Mucosa of descending colon (tissue), 3 donors: ENCODE results near the gene SASH1. TPM values are rescaled to one million over a fixed set of nuclear protein-coding genes. Genes with fewer than 3 reads are reported as not detected.

Experiments
- ATAC-seq: fragments of 200-7000 bp; cut with Tn5 transposase; one replicate; pipeline ENCODE4 v1.9.1; 2020; ENCODE audit warnings: mild to moderate bottlenecking, moderate library complexity
- DNase-seq, 3 donors: peaks; one replicate each; pipeline ENCODE4 v3.0.0-alpha.2; 2020
- H3K36me3 ChIP-seq: fragments of 200-600 bp; one replicate; pipeline ENCODE4 v1.8.0; 2021; ENCODE audit warnings: low read depth, mild to moderate bottlenecking
- H3K4me1 ChIP-seq: fragments of 200-600 bp; one replicate; pipeline ENCODE4 v1.8.0; 2021; ENCODE audit warnings: low read depth, mild to moderate bottlenecking
- H3K4me3 ChIP-seq: fragments of 200-600 bp; one replicate; pipeline ENCODE4 v1.8.0; 2021; ENCODE audit warnings: mild to moderate bottlenecking
- H3K9me3 ChIP-seq: fragments of 200-600 bp; one replicate; pipeline ENCODE4 v1.8.0; 2021; ENCODE audit warnings: mild to moderate bottlenecking
- CTCF ChIP-seq: fragments of 200-600 bp; IDR thresholded peaks from one replicate; pipeline ENCODE4 v1.8.0; 2022; ENCODE audit warnings: antibody characterized with exemption, mild to moderate bottlenecking
- intact Hi-C, 2 donors: fragments of 100-400 bp; cut with DNase I in 1 of 2; cut with micrococcal nuclease in 1 of 2; formaldehyde crosslinking; loops; one replicate each; pipeline versions ENCODE4 v1.11.0 to v1.11.1; 2022; cut with DNase I, micrococcal nuclease
- total RNA-seq, 3 donors: library from RNA; stranded (reverse); fragmentation: NEBNext Ultra II Directional in 2 of 3; extraction: Animal tissue kit (Norgen Biotek cat#: 25700) in 2 of 3; gene quantifications; one replicate each; pipeline versions ENCODE4 v1.2.1 to v1.2.4, GENCODE V29; 2021 to 2023
- donor health status: DM: no; HTN: no; CAD: no; lungs with moderate emphysema.
- donor health status: DM: no; HTN: no; CAD: no.
- donor health status: DM: no; HTN: yes; CAD: no.

SASH1 gene
- total RNA-seq, 3 donors from 2014 or later, result 20.5 to 47.3 (median 22.9) TPM

GRCh38 chr6:148487461-148487860 is 144.8 kb downstream of the SASH1 start:
- intact Hi-C loops, result no loop called here
- DNase-seq, result no peak
- ATAC-seq, result no peak
- no peak overlapping the region for H3K4me3 ChIP-seq
- TF ChIP-seq CTCF, result no peak
- no peaks in the 10 kb centered on the region for H3K9me3 ChIP-seq
- no peaks in the 10 kb centered on the region for H3K36me3 ChIP-seq
- H3K4me1 ChIP-seq, result no peaks in the 10 kb centered on the region

- Histone ChIP-seq H3K4me1 (no peaks in the 10 kb centered on the region), H3K36me3 (no peaks in the 10 kb centered on the region)
- intact Hi-C loops, result no loop called here
These were observed 149.1 kb downstream of the SASH1 start for GRCh38 chr6:148491638-148492251.

GRCh38 chr6:148492654-148493290 is 150.1 kb downstream of the SASH1 start:
- intact Hi-C loops, result no loop called here
- TF ChIP-seq CTCF, result no peak

More at GRCh38 chr6:148491638-148492251, 149.1 kb downstream of the SASH1 start:
- Histone ChIP-seq H3K4me3 (no peak overlapping the region), H3K9me3 (no peaks in the 10 kb centered on the region)
- ATAC-seq, result no peak
- no peak for DNase-seq
- TF ChIP-seq CTCF, result no peak

DNA sequence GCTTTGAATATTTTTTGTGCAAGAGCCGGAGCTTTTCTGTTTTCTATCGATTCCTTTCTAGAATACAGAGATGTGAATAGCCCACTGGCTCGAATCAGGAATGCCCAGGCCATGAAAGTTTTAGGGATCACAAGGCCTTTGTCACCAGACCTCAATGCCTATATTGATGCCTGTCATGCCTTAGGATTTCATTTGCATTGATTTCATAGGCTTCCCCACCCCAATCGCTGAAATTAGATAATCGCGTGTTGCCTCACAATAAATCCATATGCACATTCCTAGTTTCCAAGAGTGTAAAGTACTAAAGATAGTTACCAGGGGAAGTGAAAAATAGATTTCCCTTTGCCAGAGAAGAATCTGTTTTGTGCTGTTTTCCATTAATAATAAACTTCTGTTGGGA is 150.8 kb downstream of the SASH1 start:
- DNase-seq (no peak), ATAC-seq (no peak)
- Histone ChIP-seq H3K36me3 (no peaks in the 10 kb centered on the region), H3K4me3 (no peak overlapping the region), H3K9me3 (no peaks in the 10 kb centered on the region), H3K4me1 (no peaks in the 10 kb centered on the region)
- no peak for TF ChIP-seq CTCF
- intact Hi-C loops, result no loop called here

More at GRCh38 chr6:148492654-148493290, 150.1 kb downstream of the SASH1 start:
- DNase-seq (no peak), ATAC-seq (no peak)
- Histone ChIP-seq H3K4me3 (no peak overlapping the region), H3K4me1 (no peaks in the 10 kb centered on the region), H3K36me3 (no peaks in the 10 kb centered on the region), H3K9me3 (no peaks in the 10 kb centered on the region)

GRCh38 chr6:148494226-148494625 is 151.6 kb downstream of the SASH1 start:
- TF ChIP-seq CTCF, result no peak
- intact Hi-C loops, result no loop called here
- ATAC-seq, result no peak
- Histone ChIP-seq H3K4me3 (no peak overlapping the region), H3K36me3 (no peaks in the 10 kb centered on the region), H3K9me3 (no peaks in the 10 kb centered on the region), H3K4me1 (no peaks in the 10 kb centered on the region)
- no peak for DNase-seq
